ENCODE results near the gene SDHC. TPM values are rescaled to one million over a fixed set of nuclear protein-coding genes. Genes with fewer than 3 reads are reported as not detected.

Gene SDHC
- total RNA-seq, 2 experiments from 2014 or later: 33.0 to 37.2 TPM

DNA sequence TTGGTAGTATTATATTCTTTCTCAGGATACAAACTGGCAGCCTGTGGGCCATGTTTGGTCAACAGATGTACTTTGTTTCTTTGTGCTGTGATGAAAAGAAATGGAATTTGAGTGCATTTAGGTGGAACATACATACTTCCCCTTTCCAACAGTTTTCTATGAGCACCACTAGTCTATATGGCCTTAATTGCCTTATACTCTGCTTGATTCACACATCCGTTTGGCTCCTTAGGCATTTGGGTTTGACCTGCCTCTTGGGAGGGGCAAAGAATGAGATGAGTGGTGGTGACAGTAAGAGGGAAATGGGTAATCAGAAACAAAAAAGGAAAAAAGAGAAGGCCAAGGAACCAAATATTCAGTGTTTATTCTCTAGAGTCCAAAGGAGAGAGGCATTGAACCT, 36.5 kb downstream of the SDHC start:
- Histone ChIP-seq H3K4me1 (ENCODE audit: insufficient read depth, low read length) (no peaks in the 10 kb centered on the region), H3K27me3 (ENCODE audit: control insufficient read depth in 1 of 2, insufficient read depth in 2 of 2, low read length in 2 of 2) (no peaks in the 10 kb centered on the region), H3K36me3 (ENCODE audit: insufficient read depth, low read length) (peaks cover 20% of the 10 kb centered on the region), H3K27ac (ENCODE audit: low read depth in 1 of 2, low read length in 2 of 2) (no peak overlapping the region), H3K9me3 (ENCODE audit: control insufficient read depth in 1 of 2, insufficient read depth in 1 of 2, low read length in 2 of 2) (no peaks in the 10 kb centered on the region), H3K4me3 (ENCODE audit: low read length) (no peak overlapping the region)
- intact Hi-C loops (cut with DNase I, micrococcal nuclease): no loop called here
- no peak for ATAC-seq (ENCODE audit: poor library complexity)
- Mint-ChIP-seq H3K4me1 (ENCODE audit: low read depth) (peaks cover 4% of the 10 kb centered on the region), H3K27ac (no peak overlapping the region), H3K27me3 (no peaks in the 10 kb centered on the region), H3K9me3 (no peaks in the 10 kb centered on the region), H3K36me3 (ENCODE audit: low read depth) (peaks cover 42% of the 10 kb centered on the region), H3K4me3 (no peak overlapping the region)
- ChIA-PET POLR2A (no interaction called here), CTCF (interaction anchor here (0.6 kb wide), 1 partner anchor 24 kb away, joined by 3 read pairs; no protein-coding TSS in a partner anchor)
- no peak for DNase-seq
- TF ChIP-seq, protein P1, sequence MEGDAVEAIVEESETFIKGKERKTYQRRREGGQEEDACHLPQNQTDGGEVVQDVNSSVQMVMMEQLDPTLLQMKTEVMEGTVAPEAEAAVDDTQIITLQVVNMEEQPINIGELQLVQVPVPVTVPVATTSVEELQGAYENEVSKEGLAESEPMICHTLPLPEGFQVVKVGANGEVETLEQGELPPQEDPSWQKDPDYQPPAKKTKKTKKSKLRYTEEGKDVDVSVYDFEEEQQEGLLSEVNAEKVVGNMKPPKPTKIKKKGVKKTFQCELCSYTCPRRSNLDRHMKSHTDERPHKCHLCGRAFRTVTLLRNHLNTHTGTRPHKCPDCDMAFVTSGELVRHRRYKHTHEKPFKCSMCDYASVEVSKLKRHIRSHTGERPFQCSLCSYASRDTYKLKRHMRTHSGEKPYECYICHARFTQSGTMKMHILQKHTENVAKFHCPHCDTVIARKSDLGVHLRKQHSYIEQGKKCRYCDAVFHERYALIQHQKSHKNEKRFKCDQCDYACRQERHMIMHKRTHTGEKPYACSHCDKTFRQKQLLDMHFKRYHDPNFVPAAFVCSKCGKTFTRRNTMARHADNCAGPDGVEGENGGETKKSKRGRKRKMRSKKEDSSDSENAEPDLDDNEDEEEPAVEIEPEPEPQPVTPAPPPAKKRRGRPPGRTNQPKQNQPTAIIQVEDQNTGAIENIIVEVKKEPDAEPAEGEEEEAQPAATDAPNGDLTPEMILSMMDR (IDR thresholded peaks at IDR 0.05): no peak

DNA sequence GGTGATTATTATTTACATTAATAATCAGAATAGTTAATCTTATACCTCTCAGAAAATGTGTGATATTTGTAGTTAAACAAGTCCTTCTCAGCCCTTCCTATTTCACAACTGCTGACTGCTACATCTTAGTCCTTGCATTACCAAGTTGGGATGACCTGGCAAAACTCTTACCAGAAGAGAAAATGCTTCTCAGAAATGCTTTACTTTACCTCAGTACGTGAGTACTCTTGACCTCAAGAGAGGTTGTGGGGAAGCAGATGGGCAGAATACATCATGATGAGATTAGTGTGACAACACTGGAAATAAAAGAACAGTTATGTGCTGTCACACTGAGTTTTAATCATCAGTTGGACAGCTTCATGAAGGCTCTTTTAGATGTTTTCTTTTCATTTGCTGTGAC, 37.3 kb downstream of the SDHC start:
- intact Hi-C loops (cut with DNase I, micrococcal nuclease): no loop called here
- ChIA-PET POLR2A (no interaction called here), CTCF (no interaction called here)
- Histone ChIP-seq H3K27me3 (ENCODE audit: control insufficient read depth in 1 of 2, insufficient read depth in 2 of 2, low read length in 2 of 2) (no peaks in the 10 kb centered on the region), H3K4me3 (ENCODE audit: low read length) (no peak overlapping the region), H3K36me3 (ENCODE audit: insufficient read depth, low read length) (peaks cover 17% of the 10 kb centered on the region), H3K9me3 (ENCODE audit: control insufficient read depth in 1 of 2, insufficient read depth in 1 of 2, low read length in 2 of 2) (no peaks in the 10 kb centered on the region), H3K27ac (ENCODE audit: low read depth in 1 of 2, low read length in 2 of 2) (no peak overlapping the region), H3K4me1 (ENCODE audit: insufficient read depth, low read length) (no peaks in the 10 kb centered on the region)
- no peak for DNase-seq
- ATAC-seq (ENCODE audit: poor library complexity): no peak
- Mint-ChIP-seq H3K36me3 (ENCODE audit: low read depth) (peaks cover 50% of the 10 kb centered on the region), H3K27me3 (no peaks in the 10 kb centered on the region), H3K27ac (no peak overlapping the region), H3K9me3 (no peaks in the 10 kb centered on the region), H3K4me1 (ENCODE audit: low read depth) (peaks cover 4% of the 10 kb centered on the region), H3K4me3 (no peak overlapping the region)
- TF ChIP-seq, protein P1 (IDR thresholded peaks at IDR 0.05): no peak

DNA sequence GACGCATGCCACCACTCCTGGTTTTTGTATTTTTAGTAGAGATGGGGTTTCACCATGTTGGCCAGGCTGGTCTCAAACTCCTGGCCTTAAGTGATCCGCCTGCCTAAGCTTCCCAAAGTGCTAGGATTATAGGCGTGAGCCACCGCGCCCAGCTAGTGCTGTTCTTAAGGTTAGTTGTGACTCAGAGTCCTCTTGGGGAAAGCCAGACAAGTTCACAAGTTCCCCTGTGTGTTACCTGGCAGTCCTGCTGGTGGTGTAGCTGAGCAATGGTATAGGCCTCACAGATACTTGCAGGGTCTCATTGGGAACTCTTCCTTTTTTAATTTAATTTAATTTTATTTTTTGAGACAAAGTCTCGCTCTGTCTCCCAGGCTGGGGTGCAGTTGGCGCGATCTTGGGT, 42.9 kb downstream of the SDHC start:
- H3K4me1 Mint-ChIP-seq (ENCODE audit: low read depth): peaks cover 10% of the 10 kb centered on the region
- no peaks in the 10 kb centered on the region for H3K27me3 Mint-ChIP-seq
- ATAC-seq (ENCODE audit: poor library complexity): no peak
- H3K27ac Mint-ChIP-seq: no peak overlapping the region
- POLR2A ChIA-PET: no interaction called here
- no peaks in the 10 kb centered on the region for H3K9me3 Mint-ChIP-seq
- H3K4me3 ChIP-seq (ENCODE audit: low read length): no peak overlapping the region
- no peaks in the 10 kb centered on the region for H3K4me1 ChIP-seq (ENCODE audit: insufficient read depth, low read length)
- TF ChIP-seq, protein P1 (IDR thresholded peaks at IDR 0.05): no peak
- CTCF ChIA-PET: no interaction called here
- H3K4me3 Mint-ChIP-seq: no peak overlapping the region
- no peaks in the 10 kb centered on the region for H3K27me3 ChIP-seq (ENCODE audit: control insufficient read depth in 1 of 2, insufficient read depth in 2 of 2, low read length in 2 of 2)
- H3K9me3 ChIP-seq (ENCODE audit: control insufficient read depth in 1 of 2, insufficient read depth in 1 of 2, low read length in 2 of 2): no peaks in the 10 kb centered on the region
- DNase-seq: no peak
- no peak overlapping the region for H3K27ac ChIP-seq (ENCODE audit: low read depth in 1 of 2, low read length in 2 of 2)
- H3K36me3 ChIP-seq (ENCODE audit: insufficient read depth, low read length): peaks cover 33% of the 10 kb centered on the region
- H3K36me3 Mint-ChIP-seq (ENCODE audit: low read depth): peaks cover 56% of the 10 kb centered on the region
- intact Hi-C loops (cut with DNase I, micrococcal nuclease): no loop called here
